Gastroesophageal sphincter (tissue), 4 donors: Measurements from ENCODE around the gene RIC8A. TPM values are rescaled to one million over a fixed set of nuclear protein-coding genes. Genes with fewer than 3 reads are reported as not detected.

Experiments
- ATAC-seq: fragments of 150-250 bp; one replicate; pipeline ENCODE4 v1.9.1; 2016; ENCODE audit warnings: mild to moderate bottlenecking, moderate library complexity
- H3K27ac ChIP-seq, 4 donors: fragments of 200-600 bp; sonication (generic) in 3 of 4; 1 replicate in 3 of 4; 2 replicates in 1 of 4; pipeline ENCODE4 v1.5.1; 2016 to 2019
- H3K27me3 ChIP-seq: fragments of 200-600 bp; sonication (generic); one replicate; pipeline ENCODE4 v1.5.1; 2019
- H3K36me3 ChIP-seq, 2 donors: fragments of 200-600 bp; sonication (generic); one replicate each; pipeline ENCODE4 v1.5.1; 2019; ENCODE audit warnings: control low read depth in 1 of 2
- H3K4me1 ChIP-seq, 3 donors: fragments of 200-600 bp; sonication (generic); 1 replicate in 2 of 3; 2 replicates in 1 of 3; pipeline ENCODE4 v1.5.1; 2016 to 2019; ENCODE audit warnings: control low read depth in 2 of 3
- H3K4me3 ChIP-seq, 2 donors: fragments of 200-600 bp; sonication (generic); one replicate each; pipeline ENCODE4 v1.5.1; 2019; ENCODE audit warnings: mild to moderate bottlenecking in 1 of 2, moderate library complexity in 1 of 2
- H3K9me3 ChIP-seq, 3 donors: fragments of 200-600 bp; sonication (generic); one replicate each; pipeline ENCODE4 v1.5.1; 2017 to 2019; ENCODE audit warnings: control low read depth in 2 of 3
- CTCF ChIP-seq, 4 experiments: fragments of 200-600 bp in 2 of 4; fragments of 450-650 bp in 2 of 4; sonication (generic) in 1 of 4; IDR thresholded peaks; one replicate each; pipeline ENCODE4 v1.5.1; 2017 to 2019; ENCODE audit warnings: antibody characterized with exemption in 4 of 4, mild to moderate bottlenecking in 2 of 4, moderate library complexity in 2 of 4
- EP300 ChIP-seq: sonication (generic); formaldehyde crosslinking; IDR thresholded peaks from one replicate; pipeline ENCODE4 v1.6.1; 2017; ENCODE audit warnings: antibody characterized with exemption, mild to moderate bottlenecking
- POLR2A ChIP-seq, 2 donors: fragments of 450-650 bp; IDR thresholded peaks; one replicate each; pipeline ENCODE4 v1.6.1; 2017; ENCODE audit warnings: antibody characterized with exemption in 2 of 2, mild to moderate bottlenecking in 2 of 2, moderate library complexity in 1 of 2
- POLR2AphosphoS5 ChIP-seq: sonication (generic); formaldehyde crosslinking; IDR thresholded peaks from one replicate; pipeline ENCODE4 v1.6.1; 2017; ENCODE audit warnings: antibody characterized with exemption
- WGBS, 2 donors: methylation state at CpG; one replicate each; pipeline ENCODE4 v1.1.5; 2018; ENCODE audit warnings: low coverage in 1 of 2; 5-methylcytosine and 5-hydroxymethylcytosine counted together
- total RNA-seq, 4 donors: library from RNA; depleted of rRNA; stranded (reverse); fragments of >200 nt; gene quantifications; one replicate each; pipeline ENCODE4 v1.1.0, GENCODE V29; 2016

RIC8A gene
- total RNA-seq, 4 donors from 2014 or later = 78.2 to 169 (median 135) TPM

- WGBS, 2 donors = 50% methylated on average over 2 of the region's 23 CpGs; no CpG with 5 or more reads in 1 of the 2 donors
- Histone ChIP-seq H3K36me3 (peaks cover 0 to 22% of the 10 kb centered on the region in 2 donors), H3K27me3 (no peaks in the 10 kb centered on the region), H3K4me1 (peaks cover 0 to 1% (median 0%) of the 10 kb centered on the region in 3 donors), H3K9me3 (no peaks in the 10 kb centered on the region), H3K4me3 (no peak overlapping the region), H3K27ac (no peak overlapping the region)
- TF ChIP-seq POLR2A (IDR thresholded peaks at IDR 0.05) (no peak), POLR2AphosphoS5 (no peak), EP300 (no peak)
- no peak for ATAC-seq
Observed at GRCh38 chr11:196786-197731, 10.4 kb upstream of the RIC8A start.

GRCh38 chr11:197741-198235, 9.7 kb upstream of the RIC8A start:
- H3K36me3 ChIP-seq = peaks cover 0 to 30% of the 10 kb centered on the region in 2 donors
- peaks cover 0 to 9% (median 0%) of the 10 kb centered on the region in 3 donors for H3K4me1 ChIP-seq
- H3K27me3 ChIP-seq = no peaks in the 10 kb centered on the region
- ATAC-seq = no peak
- no peak for TF ChIP-seq EP300
- TF ChIP-seq POLR2AphosphoS5 = no peak
- no peak for TF ChIP-seq POLR2A (IDR thresholded peaks at IDR 0.05)
- no peak for TF ChIP-seq CTCF (IDR thresholded peaks at IDR 0.05)
- H3K27ac ChIP-seq = no peak overlapping the region
- 81 to 93% methylated on average over 2 to 3 of the region's 9 CpGs for WGBS, 2 donors
- H3K9me3 ChIP-seq = no peaks in the 10 kb centered on the region
- H3K4me3 ChIP-seq = no peak overlapping the region

- no peak for ATAC-seq
- WGBS, 2 donors = no CpG with 5 or more reads among the region's 21 CpGs
- no peak for TF ChIP-seq POLR2AphosphoS5
- no peak for TF ChIP-seq POLR2A (IDR thresholded peaks at IDR 0.05)
- TF ChIP-seq CTCF (IDR thresholded peaks at IDR 0.05) = no peak
- TF ChIP-seq EP300 = no peak
Observed at GRCh38 chr11:198236-198806, 9.2 kb upstream of the RIC8A start.

GRCh38 chr11:199004-199581, 8.4 kb upstream of the RIC8A start:
- no peaks in the 10 kb centered on the region for H3K9me3 ChIP-seq
- H3K27me3 ChIP-seq = no peaks in the 10 kb centered on the region
- H3K4me3 ChIP-seq = no peak overlapping the region
- H3K4me1 ChIP-seq = peaks cover 0 to 20% (median 0%) of the 10 kb centered on the region in 3 donors
- no peak for TF ChIP-seq CTCF (IDR thresholded peaks at IDR 0.05)
- TF ChIP-seq POLR2A (IDR thresholded peaks at IDR 0.05) = no peak
- no peak for TF ChIP-seq EP300
- TF ChIP-seq POLR2AphosphoS5 = no peak
- H3K36me3 ChIP-seq = peaks cover 0 to 43% of the 10 kb centered on the region in 2 donors
- WGBS, 2 donors = 62 to 100% methylated on average over 1 to 4 of the region's 13 CpGs
- no peak overlapping the region for H3K27ac ChIP-seq
- ATAC-seq = no peak

More at GRCh38 chr11:198236-198806, 9.2 kb upstream of the RIC8A start:
- H3K27me3 ChIP-seq = no peaks in the 10 kb centered on the region
- H3K4me1 ChIP-seq = peaks cover 0 to 12% (median 0%) of the 10 kb centered on the region in 3 donors
- no peaks in the 10 kb centered on the region for H3K9me3 ChIP-seq
- no peak overlapping the region for H3K4me3 ChIP-seq
- H3K36me3 ChIP-seq = peaks cover 0 to 35% of the 10 kb centered on the region in 2 donors
- H3K27ac ChIP-seq = no peak overlapping the region

- Histone ChIP-seq H3K4me1 (peaks cover 0 to 27% (median 0%) of the 10 kb centered on the region in 3 donors), H3K27me3 (no peaks in the 10 kb centered on the region), H3K9me3 (no peaks in the 10 kb centered on the region), H3K4me3 (no peak overlapping the region), H3K36me3 (peaks cover 0 to 50% of the 10 kb centered on the region in 2 donors), H3K27ac (no peak overlapping the region)
- no peak for ATAC-seq
- TF ChIP-seq POLR2AphosphoS5 = no peak
- TF ChIP-seq EP300 = no peak
- TF ChIP-seq CTCF (IDR thresholded peaks at IDR 0.05) = no peak
- TF ChIP-seq POLR2A (IDR thresholded peaks at IDR 0.05) = no peak
- WGBS, 2 donors = 76 to 83% methylated on average over 2 to 6 of the region's 8 CpGs
Observed at GRCh38 chr11:199782-200181, 7.7 kb upstream of the RIC8A start.
